Activated CD8-positive, alpha-beta T cell treated with anti-CD3 and anti-CD28 coated beads, Interleukin-2, amount 10 ng/mL, durations not matched to agents 7 days and 5 days (primary cell): Measurements from ENCODE around the gene MYL9. TPM values are rescaled to one million over a fixed set of nuclear protein-coding genes. Genes with fewer than 3 reads are reported as not detected.
"Not testable (repeated sequence)": the region's sequence is repeated elsewhere in the genome, so short reads cannot be mapped to it uniquely, and the experiment has no call there.

Experiments used
- ATAC-seq: fragments of 150-1000 bp; cut with Tn5 transposase; one replicate; pipeline ENCODE4 v1.10.0; 2021; ENCODE audit warnings: moderate library complexity
- CTCF ChIA-PET: fragments of 350-600 bp; sonication (Branson Sonifier 250); formaldehyde crosslinking; loops from one replicate; lab custom pipeline; 2021; ENCODE audit warnings: antibody characterized with exemption; lab: Charles Lee
- POLR2A ChIA-PET: fragments of 350-600 bp; sonication (Branson Sonifier 250); formaldehyde crosslinking; loops from one replicate; lab custom pipeline; 2021; ENCODE audit warnings: antibody characterized with exemption; lab: Charles Lee
- DNase-seq: peaks from one replicate; pipeline ENCODE4 v3.0.0-alpha.2; 2020
- H3K27ac Mint-ChIP-seq: one replicate; pipeline ENCODE4 v1.8.0; 2021; ENCODE audit warnings: mild to moderate bottlenecking, mixed read lengths
- H3K27me3 Mint-ChIP-seq: one replicate; pipeline ENCODE4 v1.8.0; 2021; ENCODE audit warnings: low read depth, mixed read lengths
- H3K36me3 Mint-ChIP-seq: one replicate; pipeline ENCODE4 v1.8.0; 2021; ENCODE audit warnings: low read depth, mixed read lengths
- H3K4me1 Mint-ChIP-seq: one replicate; pipeline ENCODE4 v1.8.0; 2021; ENCODE audit warnings: low read depth, mixed read lengths
- H3K4me3 Mint-ChIP-seq: one replicate; pipeline ENCODE4 v1.8.0; 2021; ENCODE audit warnings: mild to moderate bottlenecking, mixed read lengths
- H3K9me3 Mint-ChIP-seq: one replicate; pipeline ENCODE4 v1.8.0; 2022; ENCODE audit warnings: mixed read lengths; ENCODE audit not compliant: insufficient read depth
- total RNA-seq, 2 experiments: library from RNA; stranded (reverse); gene quantifications; one replicate each; pipeline ENCODE4 v1.2.3, GENCODE V29; 2021

Gene MYL9
- total RNA-seq, 2 experiments from 2014 or later: 0.18 to 0.31 TPM

GRCh38 chr20:36555248-36555647 lies 13.9 kb downstream of the MYL9 start:
- POLR2A ChIA-PET: no interaction called here

GRCh38 chr20:36562724-36563123 lies 21.4 kb downstream of the MYL9 start:
- no peaks in the 10 kb centered on the region for H3K9me3 Mint-ChIP-seq
- no peak overlapping the region for H3K4me3 Mint-ChIP-seq
- no peak for ATAC-seq
- peaks cover 14% of the 10 kb centered on the region for H3K36me3 Mint-ChIP-seq
- H3K4me1 Mint-ChIP-seq: peaks cover 4% of the 10 kb centered on the region
- POLR2A ChIA-PET: interaction anchor here (1.9 kb wide), 1 partner anchor 10 kb away, joined by 5 read pairs; the partner anchor contains the start of gene TGIF2
- H3K27me3 Mint-ChIP-seq: no peaks in the 10 kb centered on the region
- CTCF ChIA-PET: no interaction called here
- DNase-seq: no peak
- H3K27ac Mint-ChIP-seq: no peak overlapping the region

More at GRCh38 chr20:36555248-36555647, 13.9 kb downstream of the MYL9 start:
- DNase-seq (no peak), ATAC-seq (no peak)
- Mint-ChIP-seq H3K27ac (no peak overlapping the region), H3K27me3 (no peaks in the 10 kb centered on the region), H3K4me1 (peaks cover 11% of the 10 kb centered on the region), H3K4me3 (no peak overlapping the region), H3K36me3 (no peaks in the 10 kb centered on the region), H3K9me3 (no peaks in the 10 kb centered on the region)
- CTCF ChIA-PET: no interaction called here

- CTCF ChIA-PET: no interaction called here
- DNase-seq (no peak), ATAC-seq (no peak)
- no peaks in the 10 kb centered on the region for H3K9me3 Mint-ChIP-seq
- H3K27ac Mint-ChIP-seq: peak overlapping the region; percentile 29
- no peaks in the 10 kb centered on the region for H3K27me3 Mint-ChIP-seq
- peaks cover 14% of the 10 kb centered on the region for H3K36me3 Mint-ChIP-seq
- POLR2A ChIA-PET: no interaction called here
- H3K4me3 Mint-ChIP-seq: no peak overlapping the region
- peaks cover 4% of the 10 kb centered on the region for H3K4me1 Mint-ChIP-seq
These were observed 22.1 kb downstream of the MYL9 start for GRCh38 chr20:36563374-36563773.

GRCh38 chr20:36564078-36564725 lies 22.9 kb downstream of the MYL9 start:
- H3K4me3 Mint-ChIP-seq, CTCF ChIA-PET, POLR2A ChIA-PET, DNase-seq, H3K27me3 Mint-ChIP-seq, H3K27ac Mint-ChIP-seq, H3K9me3 Mint-ChIP-seq, H3K4me1 Mint-ChIP-seq, ATAC-seq: not testable (repeated sequence)
- peaks cover 14% of the 10 kb centered on the region for H3K36me3 Mint-ChIP-seq

- H3K4me3 Mint-ChIP-seq, CTCF ChIA-PET, DNase-seq, POLR2A ChIA-PET, H3K4me1 Mint-ChIP-seq, H3K27ac Mint-ChIP-seq, H3K27me3 Mint-ChIP-seq, ATAC-seq, H3K9me3 Mint-ChIP-seq: not testable (repeated sequence)
- peaks cover 14% of the 10 kb centered on the region for H3K36me3 Mint-ChIP-seq
These were observed 23.4 kb downstream of the MYL9 start for GRCh38 chr20:36564726-36565121.

- H3K4me3 Mint-ChIP-seq: no peak overlapping the region
- CTCF ChIA-PET: no interaction called here
- no peaks in the 10 kb centered on the region for H3K27me3 Mint-ChIP-seq
- no peak overlapping the region for H3K27ac Mint-ChIP-seq
- POLR2A ChIA-PET: interaction anchor here (0.6 kb wide), 1 partner anchor 353 kb away, joined by 4 read pairs; no protein-coding TSS in a partner anchor
- ATAC-seq (no peak), DNase-seq (no peak)
- peaks cover 14% of the 10 kb centered on the region for H3K36me3 Mint-ChIP-seq
- no peaks in the 10 kb centered on the region for H3K9me3 Mint-ChIP-seq
- peaks cover 4% of the 10 kb centered on the region for H3K4me1 Mint-ChIP-seq
These were observed 24.2 kb downstream of the MYL9 start for GRCh38 chr20:36565520-36565919.

- Mint-ChIP-seq H3K4me1 (peaks cover 23% of the 10 kb centered on the region), H3K27me3 (no peaks in the 10 kb centered on the region), H3K9me3 (no peaks in the 10 kb centered on the region), H3K36me3 (peaks cover 8% of the 10 kb centered on the region), H3K4me3 (no peak overlapping the region), H3K27ac (no peak overlapping the region)
- ATAC-seq (no peak), DNase-seq (no peak)
- ChIA-PET POLR2A (interaction anchor here (1.6 kb wide), 1 partner anchor 35 kb away, joined by 5 read pairs; the partner anchor contains the start of gene RAB5IF), CTCF (interaction anchor here (0.7 to 2.0 kb wide), 5 partner anchors 12 to 74 kb away, joined by 3 to 6 read pairs (median 4); partner anchors contain the start of gene RAB5IF)
These were observed 28.6 kb downstream of the MYL9 start for GRCh38 chr20:36569847-36570429.

GRCh38 chr20:36571564-36572504 lies 30.5 kb downstream of the MYL9 start:
- no peak for ATAC-seq
- Mint-ChIP-seq H3K27me3 (no peaks in the 10 kb centered on the region), H3K9me3 (no peaks in the 10 kb centered on the region), H3K36me3 (peaks cover 21% of the 10 kb centered on the region), H3K4me3 (peak overlapping the region; percentile 87), H3K27ac (peak overlapping the region; percentile 98), H3K4me1 (peaks cover 40% of the 10 kb centered on the region)
- ChIA-PET CTCF (interaction anchor here (0.5 to 3.0 kb wide), 10 partner anchors 15 to 335 kb away, joined by 3 to 17 read pairs (median 5); partner anchors contain the start of genes DSN1 and RAB5IF), POLR2A (interaction anchor here (0.5 to 6.6 kb wide), 9 partner anchors 14 to 618 kb away, joined by 3 to 70 read pairs (median 5); partner anchors contain the start of genes DSN1, RAB5IF, SCAND1 and SLA2)
- DNase-seq: no peak

- H3K4me1 Mint-ChIP-seq: peaks cover 40% of the 10 kb centered on the region
- peak overlapping the region; percentile 98 for H3K27ac Mint-ChIP-seq
- ATAC-seq (peak; percentile 58), DNase-seq (peak; percentile 77)
- no peaks in the 10 kb centered on the region for H3K9me3 Mint-ChIP-seq
- ChIA-PET POLR2A (interaction anchor here (0.5 to 6.6 kb wide), 10 partner anchors 11 to 618 kb away, joined by 3 to 70 read pairs (median 4); partner anchors contain the start of genes DSN1, RAB5IF, SCAND1 and SLA2), CTCF (interaction anchor here (0.8 to 6.2 kb wide), 7 partner anchors 15 to 236 kb away, joined by 3 to 44 read pairs (median 8); partner anchors contain the start of gene RAB5IF)
- no peaks in the 10 kb centered on the region for H3K27me3 Mint-ChIP-seq
- peak overlapping the region; percentile 87 for H3K4me3 Mint-ChIP-seq
- H3K36me3 Mint-ChIP-seq: peaks cover 21% of the 10 kb centered on the region
These were observed 31.4 kb downstream of the MYL9 start for GRCh38 chr20:36572701-36573102.

- POLR2A ChIA-PET: interaction anchor here (0.6 to 6.6 kb wide), 14 partner anchors 10 to 334 kb away, joined by 3 to 70 read pairs (median 4); partner anchors contain the start of genes RAB5IF and SLA2
- peak; percentile 76 for ATAC-seq
- CTCF ChIA-PET: interaction anchor here (0.7 to 6.2 kb wide), 9 partner anchors 10 to 236 kb away, joined by 3 to 44 read pairs (median 4); partner anchors contain the start of gene RAB5IF
These were observed 31.9 kb downstream of the MYL9 start, which contains the start of gene TGIF2 for GRCh38 chr20:36573103-36573797. TGIF2 (plus strand) TSS chr20:36573597; CDS start chr20:36578775, 5,178 bp downstream.

More at GRCh38 chr20:36573103-36573797, 31.9 kb downstream of the MYL9 start, which contains the start of gene TGIF2:
- peaks cover 40% of the 10 kb centered on the region for H3K4me1 Mint-ChIP-seq
- peak; percentile 93 for DNase-seq
- H3K27ac Mint-ChIP-seq: peak within 1 kb of the TSS; percentile 98
- H3K36me3 Mint-ChIP-seq: peaks cover 21% of the 10 kb centered on the region
- peak within 1 kb of the TSS; percentile 87 for H3K4me3 Mint-ChIP-seq
- H3K27me3 Mint-ChIP-seq: no peaks in the 10 kb centered on the region
- H3K9me3 Mint-ChIP-seq: no peaks in the 10 kb centered on the region
